Tongue (tissue), 2 donors: ENCODE data around the gene CCDC15. TPM values are rescaled to one million over a fixed set of nuclear protein-coding genes. Genes with fewer than 3 reads are reported as not detected.
A peak's percentile ranks its signal among the peaks of the same experiment; 100 is the strongest.
"Not testable (repeated sequence)": the region's sequence is repeated elsewhere in the genome, so short reads cannot be mapped to it uniquely, and the experiment has no call there.

Experiments
- DNase-seq: peaks from one replicate; pipeline ENCODE4 v3.0.0-alpha.2; 2015
- total RNA-seq: library from RNA; depleted of rRNA; stranded (reverse); fragments of >200 nt; gene quantifications from one replicate; pipeline ENCODE4 v1.2.3, GENCODE V29; 2014

CCDC15 gene
- total RNA-seq, 1 donor from 2014 or later = 7.4 TPM

DNA sequence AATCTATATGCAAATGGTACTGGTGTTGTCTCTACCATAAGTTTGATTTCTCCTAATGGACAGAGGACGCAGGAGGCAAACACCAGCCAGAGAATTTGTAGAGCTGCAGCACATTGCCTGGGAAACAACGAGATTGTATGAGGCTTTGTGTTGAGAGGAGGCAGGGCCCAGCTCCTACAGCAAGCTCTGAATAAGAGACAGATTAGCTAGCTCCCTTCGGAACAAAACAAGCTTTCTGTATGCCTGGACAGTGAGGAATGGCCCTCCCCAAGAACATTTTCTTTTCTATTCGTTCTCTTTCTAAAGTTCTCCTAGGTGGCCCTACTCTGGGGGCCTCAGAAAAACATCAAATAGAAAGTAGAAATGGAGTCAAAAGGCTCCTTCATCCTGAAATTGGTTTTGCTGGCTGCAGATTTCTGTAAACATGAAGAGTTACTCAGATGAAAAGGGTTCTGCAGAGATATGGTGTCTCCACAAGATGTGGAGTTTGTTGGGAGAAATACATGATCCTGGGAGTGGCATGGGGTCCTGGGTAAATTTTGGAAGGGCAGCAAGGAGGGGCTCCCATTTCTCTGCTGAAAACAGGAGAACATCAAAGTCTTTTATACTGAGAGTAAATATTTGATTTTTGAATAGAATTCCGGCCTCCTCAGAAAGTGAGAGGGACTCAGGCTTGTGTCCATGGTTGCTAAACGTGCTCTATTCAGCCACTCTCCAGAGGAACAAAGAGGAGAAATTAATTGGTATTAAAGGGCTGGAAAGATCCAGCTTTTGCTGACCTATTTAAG is 11.3 kb upstream of the CCDC15 start:
- DNase-seq = no peak

DNA sequence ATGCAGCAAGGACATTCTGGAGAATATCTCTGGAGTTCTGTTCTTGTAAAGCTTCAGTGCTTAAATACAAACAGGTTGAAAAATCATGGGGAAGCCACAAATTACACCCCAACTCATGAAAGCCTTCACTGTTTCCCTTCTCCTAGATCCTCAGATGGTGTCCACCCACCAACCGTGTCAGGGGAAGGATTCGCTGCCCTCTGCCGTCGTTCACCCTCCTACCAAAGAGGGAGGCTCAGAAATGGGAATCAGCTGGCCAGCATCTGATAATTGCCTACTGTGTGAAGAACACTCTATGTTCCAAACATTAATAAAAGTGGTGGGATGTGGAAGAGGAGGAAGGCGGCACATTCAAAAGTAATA is 10.8 kb upstream of the CCDC15 start:
- DNase-seq = no peak

DNA sequence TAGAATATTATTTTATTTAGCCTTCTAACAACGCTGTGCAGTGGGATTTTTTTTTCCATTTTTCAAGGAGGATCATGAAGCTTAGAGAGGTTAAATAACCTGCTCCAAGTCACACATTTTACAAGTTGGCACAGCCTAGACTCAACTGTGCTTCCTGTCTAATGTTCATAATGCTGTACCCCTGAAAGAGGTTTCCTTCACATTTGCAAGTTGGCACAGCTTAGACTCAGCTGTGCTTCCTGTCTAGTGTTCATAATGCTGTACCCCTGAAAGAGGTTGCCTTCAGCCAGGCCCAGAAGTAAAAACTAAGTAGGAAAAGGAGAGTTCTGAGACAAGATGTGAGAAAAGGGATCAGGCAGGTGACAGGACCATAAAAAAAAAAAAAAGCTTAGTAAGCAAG is 10.3 kb upstream of the CCDC15 start:
- DNase-seq = no peak

DNA sequence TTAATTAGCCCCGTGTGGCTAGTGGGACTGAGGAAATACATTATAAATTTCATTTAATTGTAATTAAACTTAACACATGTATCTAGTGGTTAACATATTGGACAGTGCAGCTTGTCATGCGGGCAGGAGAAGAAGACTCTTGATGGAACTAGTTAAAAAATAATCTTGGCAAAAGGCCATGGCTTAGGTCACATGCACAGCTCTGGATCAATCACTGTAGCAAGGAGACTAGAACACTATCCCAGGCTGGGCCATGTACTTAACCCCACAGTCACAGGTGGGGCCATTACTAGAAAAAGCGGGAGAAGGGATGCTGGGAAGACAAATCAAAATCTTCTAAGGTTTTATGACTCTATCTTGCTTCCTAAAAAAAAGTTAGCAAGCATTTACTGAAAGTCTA is 9.4 kb upstream of the CCDC15 start:
- no peak for DNase-seq

DNA sequence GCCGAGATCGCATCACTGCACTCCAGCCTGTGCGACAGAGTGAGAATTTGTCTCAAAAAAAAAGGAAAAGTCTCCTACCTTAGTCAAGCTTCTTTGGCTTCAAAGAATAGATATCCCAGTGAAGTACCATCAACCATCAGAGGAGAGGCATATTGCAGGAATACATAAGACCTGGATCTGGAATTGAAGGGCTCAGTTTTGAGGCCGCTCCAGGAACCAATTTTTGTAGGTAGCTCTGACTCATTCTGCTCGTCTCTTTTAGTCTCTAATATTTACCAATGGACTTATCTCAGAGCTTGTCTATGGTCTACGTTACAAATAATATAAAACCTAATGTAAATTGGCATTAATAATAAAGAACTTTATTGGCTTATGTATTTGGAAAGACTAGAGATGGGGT is 8.2 kb upstream of the CCDC15 start:
- DNase-seq = peak; percentile 18

DNA sequence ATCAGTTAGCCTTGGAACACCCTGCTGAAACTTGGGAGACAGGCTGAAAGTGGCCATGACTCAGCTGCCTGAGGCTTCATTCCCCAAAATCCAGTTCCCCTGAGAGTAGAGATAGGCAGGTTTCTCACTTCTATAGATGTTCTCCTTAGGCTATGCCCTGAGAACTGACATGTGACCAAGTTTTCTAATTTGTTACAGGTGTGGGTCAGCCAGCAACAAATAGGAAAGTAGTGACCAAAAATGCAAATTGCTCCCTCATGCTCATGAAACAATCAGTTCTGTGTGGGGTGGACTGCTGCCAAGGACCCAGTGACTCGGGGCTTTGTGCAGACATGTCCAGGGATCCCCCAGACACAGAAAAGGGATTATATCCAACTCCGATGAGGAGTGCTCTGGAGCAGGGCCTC is 7.3 kb upstream of the CCDC15 start:
- DNase-seq = peak; percentile 29

DNA sequence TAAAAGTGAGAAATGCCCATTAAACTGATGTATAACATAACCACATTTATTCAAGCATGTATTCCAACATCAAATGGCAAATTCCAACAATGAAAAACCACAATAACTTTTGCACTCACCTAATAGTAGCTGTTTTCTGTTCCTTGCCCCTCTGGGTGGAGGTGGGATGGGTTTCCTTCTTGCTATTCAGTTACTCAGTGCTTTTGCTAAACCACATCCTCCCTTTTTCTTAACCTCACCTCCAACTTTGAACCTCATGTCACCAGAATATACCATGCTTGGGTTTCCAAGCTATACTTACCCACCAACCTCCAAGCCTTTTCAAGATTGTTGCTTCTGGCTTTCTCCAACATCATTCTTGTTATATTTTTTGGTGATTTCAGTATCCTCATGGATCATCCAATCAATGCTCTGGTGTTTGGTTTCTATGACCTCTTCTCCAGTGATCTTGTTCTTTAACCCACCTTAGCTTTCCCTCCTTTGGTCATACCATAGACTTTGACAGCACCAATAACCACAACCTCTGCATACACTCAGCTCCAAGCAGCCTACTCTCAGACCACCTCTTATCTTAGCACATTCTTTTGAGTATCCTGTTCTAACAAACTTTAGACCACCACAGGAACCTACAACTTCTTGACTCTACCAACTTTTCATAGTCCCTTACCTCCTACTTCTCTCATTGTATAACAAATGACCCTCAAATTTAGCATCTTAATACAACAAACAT is 3.2 kb upstream of the CCDC15 start:
- no peak for DNase-seq

DNA sequence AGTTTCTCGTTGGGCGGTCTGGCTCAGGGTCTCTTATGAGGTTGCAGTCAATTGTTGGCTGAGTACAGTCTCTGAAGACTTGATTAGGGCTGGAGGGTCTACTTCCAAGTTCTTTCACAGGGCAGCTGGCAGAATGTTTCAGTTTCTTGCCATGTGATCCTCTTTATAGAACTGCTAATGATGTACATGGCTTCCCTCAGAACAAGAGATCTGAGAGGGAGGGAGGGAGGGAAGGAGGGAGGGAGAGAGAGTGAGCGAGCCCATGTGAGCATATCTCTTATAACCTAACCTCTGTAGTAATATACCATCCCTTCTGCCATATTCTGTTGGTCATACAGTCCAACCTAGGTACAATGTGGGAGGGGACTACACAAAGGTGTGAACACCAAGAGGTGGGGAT is 2.7 kb upstream of the CCDC15 start:
- no peak for DNase-seq

DNA sequence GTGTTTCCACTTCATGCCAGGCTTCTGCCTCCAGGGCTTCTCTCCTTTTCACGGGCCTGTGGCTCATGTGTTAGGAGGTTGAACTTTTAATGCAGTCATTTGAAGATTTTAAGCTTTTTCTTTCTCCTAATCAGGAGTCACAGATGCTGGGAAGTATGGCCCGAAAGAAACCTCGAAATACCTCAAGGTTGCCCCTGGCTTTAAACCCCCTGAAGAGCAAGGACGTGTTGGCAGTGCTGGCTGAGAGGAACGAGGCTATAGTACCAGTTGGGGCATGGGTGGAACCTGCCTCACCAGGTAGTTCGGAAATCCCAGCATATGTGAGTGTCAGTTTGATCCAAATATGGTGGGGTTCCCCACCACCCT is 571 bp downstream of the CCDC15 start:
- no peak for DNase-seq

DNA sequence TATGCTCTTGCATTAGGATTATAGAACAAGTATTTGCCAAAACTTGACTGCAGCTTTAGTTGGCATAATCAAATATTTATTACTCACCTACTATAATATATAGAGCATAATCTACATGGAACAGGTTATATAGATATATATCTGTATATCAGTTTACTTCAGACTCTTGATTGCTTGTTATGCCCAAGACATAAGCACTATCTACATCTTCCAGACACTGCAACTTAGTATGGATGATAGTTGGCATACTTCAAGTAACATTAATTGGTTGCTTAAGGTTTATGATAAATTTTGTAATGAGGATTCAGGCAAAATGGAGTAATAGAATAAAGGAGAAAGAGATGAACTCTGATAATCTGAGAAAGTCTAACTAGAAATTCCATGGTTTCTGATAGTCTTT is 1.0 kb downstream of the CCDC15 start:
- DNase-seq = no peak

DNA sequence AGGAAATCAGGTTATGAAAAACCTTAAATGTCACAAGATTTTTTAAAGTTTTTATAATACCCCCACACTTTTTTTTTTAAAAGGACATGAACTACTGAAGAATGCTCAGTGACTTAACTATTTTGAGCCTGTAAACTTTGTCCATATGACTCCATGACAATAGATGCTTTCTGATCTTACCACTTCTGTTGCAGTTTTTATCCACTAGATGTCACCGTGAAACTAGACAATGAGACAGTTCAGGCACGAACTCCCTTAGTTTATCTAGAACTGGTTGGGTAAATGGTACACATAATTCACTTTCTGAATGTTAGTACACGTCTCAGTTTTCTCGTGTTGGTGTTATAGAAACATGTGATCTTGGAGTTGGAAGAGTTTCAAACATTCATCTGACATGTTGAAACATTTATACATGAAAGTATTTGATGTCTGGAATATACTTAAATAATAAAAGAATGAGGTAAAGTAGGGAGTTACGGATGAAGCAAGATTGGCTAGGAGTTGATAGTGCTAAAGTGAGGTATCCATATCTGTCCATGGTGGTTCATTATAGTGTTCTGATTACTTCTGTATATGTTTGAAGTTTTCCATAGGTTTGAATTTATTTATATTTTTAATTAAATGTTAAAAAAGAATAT is 8.1 kb downstream of the CCDC15 start:
- peak; percentile 88 for DNase-seq

DNA sequence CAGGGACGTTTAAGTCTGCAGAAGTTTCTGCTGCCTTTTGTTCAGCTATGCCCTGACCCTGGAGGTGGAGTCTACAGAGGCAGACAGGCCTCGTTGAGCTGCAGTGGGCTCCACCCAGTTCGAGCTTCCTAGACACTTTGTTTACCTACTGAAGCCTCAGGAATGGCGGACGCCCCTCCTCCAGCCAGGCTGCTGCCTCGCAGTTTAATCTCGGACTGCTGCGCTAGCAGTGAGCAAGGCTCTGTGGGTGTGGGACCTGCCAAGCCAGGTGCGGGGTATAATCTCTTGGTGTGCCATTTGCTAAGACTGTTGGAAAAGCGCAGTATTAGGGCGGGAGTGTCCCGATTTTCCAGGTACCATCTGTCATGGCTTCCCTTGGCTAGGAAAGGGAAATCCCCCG is 14.2 kb downstream of the CCDC15 start:
- not testable (repeated sequence) for DNase-seq

DNA sequence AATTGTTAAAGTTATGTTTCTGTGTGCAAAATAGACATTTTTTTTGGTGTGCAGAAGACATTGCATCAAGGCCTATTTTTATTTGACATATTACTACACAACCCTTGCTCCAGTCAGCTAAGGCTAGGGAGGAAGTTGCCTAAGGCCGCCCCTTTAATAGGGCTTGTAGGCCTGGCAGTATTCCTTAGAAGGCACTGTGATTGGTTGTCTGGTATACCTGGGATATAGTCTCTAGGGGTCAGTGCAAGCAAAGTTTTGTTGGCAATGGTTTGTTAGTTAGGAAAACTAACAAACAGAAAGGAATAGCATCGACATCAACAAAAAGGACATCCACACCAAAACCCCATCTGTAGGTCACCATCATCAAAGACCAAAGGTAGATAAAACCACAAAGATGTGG is 16.9 kb downstream of the CCDC15 start:
- DNase-seq = no peak

DNA sequence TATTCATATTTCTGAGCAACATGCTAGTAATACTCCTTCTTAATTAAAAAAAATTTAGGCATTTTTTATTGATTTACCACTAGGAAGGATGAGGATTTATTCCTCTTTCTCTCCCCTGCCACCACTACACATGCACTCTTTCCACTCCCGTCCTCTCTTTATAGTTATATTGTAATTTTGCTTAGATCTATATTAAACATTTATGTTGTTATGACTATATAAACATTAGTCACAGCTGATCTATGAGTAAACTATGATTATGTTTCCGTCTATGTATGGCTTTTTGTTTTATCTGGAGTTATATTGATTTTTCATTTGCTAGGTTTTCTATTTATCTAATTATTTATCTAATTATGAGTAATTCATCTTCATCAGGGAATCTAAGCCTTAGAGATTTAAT is 17.8 kb downstream of the CCDC15 start:
- no peak for DNase-seq

DNA sequence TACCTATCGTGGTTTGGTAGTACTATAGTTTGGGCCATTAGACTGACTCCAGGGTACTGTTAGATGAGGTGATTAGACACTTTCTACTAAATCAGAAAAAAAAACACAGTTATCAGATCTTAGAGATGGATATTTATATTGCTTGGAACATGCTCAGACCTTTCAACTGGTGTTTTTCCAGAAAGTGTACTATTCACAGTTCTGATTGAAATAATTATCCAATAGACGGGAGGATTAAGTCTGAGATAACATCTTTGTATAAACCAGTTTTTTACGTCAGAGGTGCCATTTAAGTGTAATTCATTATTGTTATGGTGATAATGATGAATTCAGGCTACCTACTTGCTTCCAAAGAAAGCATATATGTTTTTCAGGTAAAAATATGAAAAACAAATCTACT is 22.5 kb downstream of the CCDC15 start:
- no peak for DNase-seq

DNA sequence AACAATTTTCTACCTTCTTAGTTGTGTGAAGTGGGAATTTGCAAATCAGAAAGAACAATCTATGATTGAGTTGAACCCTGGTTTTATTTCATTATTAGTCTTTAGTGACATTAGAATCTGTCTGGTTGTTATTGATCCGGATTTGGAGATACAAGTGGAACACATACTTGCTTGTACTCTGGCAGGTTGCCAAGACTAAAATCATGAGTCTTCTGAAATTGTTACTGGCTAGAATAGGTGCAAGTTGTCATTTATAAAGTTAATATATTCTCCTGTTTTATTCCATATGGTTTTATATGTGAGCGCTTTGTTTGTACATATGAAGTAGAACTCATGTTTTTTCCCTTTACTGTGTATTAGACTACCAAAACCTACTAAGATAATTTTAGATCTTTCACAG is 23.0 kb downstream of the CCDC15 start:
- no peak for DNase-seq

DNA sequence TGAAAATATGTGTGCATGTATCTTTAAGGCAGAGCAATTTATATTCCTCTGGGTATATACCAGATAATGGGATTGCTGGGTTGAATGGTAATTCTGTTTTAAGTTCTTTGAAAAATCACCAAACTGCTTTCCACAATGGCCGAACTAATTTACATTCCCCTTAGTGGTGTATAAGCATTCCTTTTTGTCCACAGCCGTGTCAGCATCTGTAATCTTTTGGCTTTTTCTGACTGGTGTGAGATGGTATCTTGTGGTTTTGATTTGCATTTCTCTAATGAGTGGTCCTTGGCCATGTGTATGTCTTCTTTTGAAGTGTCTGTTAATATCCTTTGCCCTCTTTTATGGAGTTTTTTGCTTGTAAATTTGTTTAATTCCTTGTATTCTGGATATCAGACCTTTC is 24.3 kb downstream of the CCDC15 start:
- DNase-seq = no peak

DNA sequence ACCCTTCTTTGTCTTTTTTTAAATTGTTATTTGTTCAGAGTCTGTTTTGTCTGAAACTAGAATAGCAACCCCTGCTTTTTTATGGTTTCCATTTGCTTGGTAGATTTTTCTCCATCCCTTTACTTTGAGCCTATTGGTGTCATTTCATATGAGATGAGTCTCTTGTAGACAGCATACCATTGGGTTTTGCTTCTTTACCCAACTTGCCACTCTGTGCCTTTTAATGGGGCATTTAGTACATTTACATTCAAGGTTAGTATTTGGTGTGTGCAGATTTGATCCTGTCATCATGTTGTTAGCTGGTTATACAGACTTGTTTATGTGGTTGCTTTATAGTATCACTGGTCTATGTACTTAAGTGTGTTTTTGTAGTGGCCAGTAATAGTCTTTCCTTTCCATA is 28.0 kb downstream of the CCDC15 start:
- DNase-seq = no peak

DNA sequence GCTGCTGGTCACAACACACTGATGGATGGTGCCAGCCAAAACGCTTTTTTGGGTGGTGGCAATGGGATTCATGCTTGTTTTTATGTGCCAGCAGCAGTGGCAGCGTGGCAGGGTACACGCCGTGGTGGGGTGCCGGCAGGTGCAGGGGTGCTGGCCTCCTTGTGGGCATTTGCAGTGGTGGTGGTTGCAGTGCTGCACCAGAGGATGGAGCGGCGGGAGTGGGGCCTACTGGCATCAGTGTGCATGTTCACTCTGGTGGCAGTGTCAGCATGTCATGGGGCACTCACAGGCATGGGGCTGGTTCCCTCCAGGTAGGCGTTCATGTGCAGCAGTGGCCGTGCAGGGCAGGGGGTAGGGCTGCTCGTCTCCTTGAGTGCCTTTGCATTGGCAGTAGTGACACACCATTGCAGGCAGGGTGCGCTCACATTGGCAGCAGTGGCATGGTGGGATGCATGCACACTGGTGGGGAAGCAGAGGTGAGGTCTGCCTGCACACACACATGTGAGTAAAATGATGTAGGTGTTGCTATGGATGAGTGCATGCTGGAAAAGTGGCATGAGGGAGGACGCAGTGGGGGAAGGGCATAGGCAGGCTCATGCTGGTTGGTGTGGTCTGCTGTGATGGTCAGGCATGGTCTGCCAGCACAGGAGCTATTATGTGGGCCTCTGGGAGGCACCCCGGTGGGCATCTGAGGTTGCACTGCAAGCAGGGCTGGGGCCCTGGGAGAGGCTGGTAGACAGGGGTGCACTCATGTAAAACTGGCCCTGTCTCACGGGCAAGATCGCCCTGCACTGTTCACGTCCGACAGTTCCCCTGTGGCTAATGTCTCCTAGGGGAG is 29.9 kb downstream of the CCDC15 start:
- no peak for DNase-seq

DNA sequence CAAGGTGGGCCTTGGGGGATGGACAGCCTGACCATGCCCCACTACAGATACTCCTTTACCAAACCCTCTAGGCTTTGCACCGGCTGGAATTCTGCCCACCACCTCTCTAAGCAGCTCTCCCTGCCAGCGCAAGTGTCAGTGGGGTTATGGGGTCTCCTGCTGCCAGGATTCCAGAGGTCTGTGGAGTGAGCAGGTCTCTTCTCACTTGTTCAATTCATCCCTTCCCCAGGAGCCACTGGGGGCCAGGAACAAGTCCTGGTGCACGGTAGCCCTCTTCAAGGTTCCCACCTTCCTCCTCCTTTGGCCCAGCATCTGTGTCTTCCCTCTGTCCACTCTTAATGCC is 30.5 kb downstream of the CCDC15 start:
- DNase-seq = no peak

DNA sequence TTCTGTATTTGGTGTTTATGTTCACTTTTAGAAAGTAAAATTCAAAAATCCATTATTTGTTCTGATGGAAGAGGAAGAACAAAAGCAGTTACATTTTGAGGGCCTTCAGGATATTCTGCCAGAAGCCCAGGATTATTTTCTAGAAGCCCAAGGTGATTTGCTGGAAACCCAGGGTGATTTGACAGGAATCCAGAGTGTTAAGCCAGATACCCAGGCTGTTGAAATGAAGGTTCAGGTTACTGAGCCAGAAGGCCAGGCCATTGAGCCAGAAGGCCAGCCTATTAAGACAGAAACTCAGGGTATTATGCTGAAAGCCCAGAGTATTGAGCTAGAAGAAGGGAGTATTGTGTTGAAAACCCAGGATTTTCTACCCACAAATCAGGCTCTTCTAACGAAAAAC is 33.1 kb downstream of the CCDC15 start:
- DNase-seq = no peak

DNA sequence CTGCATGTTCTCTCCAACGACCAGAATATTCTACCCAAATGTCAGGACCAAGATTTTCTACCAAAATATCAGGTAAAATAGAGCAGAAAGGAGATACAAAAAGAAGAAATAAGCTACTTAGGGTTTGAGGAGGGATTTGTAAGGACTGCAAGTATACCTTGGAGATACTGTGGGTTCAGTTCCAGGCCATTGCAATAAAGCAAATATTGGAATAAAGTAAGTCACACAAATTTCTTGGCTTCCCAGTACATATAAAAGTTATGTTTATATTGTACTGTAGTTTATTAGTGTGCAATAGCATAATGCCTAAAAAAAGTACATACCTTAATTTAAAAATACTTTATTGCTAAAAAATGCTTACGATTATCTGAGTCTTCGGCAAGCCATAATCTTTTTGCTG is 34.1 kb downstream of the CCDC15 start:
- no peak for DNase-seq
